ENCODE results near the gene FAM227A. TPM values are rescaled to one million over a fixed set of nuclear protein-coding genes. Genes with fewer than 3 reads are reported as not detected.

Gene FAM227A
- total and polyA plus RNA-seq, 2 of the 13 experiments (the other 11 are each of a cell fraction or from before 2014, with no cell fraction given) = 1.0 to 1.5 TPM

- TF ChIP-seq ZNF18 (CRISPR knock-in tag; IDR thresholded peaks at IDR 0.05; ENCODE audit: insufficient replicate concordance) = peak; percentile 82
- TF ChIP-seq, protein P1, sequence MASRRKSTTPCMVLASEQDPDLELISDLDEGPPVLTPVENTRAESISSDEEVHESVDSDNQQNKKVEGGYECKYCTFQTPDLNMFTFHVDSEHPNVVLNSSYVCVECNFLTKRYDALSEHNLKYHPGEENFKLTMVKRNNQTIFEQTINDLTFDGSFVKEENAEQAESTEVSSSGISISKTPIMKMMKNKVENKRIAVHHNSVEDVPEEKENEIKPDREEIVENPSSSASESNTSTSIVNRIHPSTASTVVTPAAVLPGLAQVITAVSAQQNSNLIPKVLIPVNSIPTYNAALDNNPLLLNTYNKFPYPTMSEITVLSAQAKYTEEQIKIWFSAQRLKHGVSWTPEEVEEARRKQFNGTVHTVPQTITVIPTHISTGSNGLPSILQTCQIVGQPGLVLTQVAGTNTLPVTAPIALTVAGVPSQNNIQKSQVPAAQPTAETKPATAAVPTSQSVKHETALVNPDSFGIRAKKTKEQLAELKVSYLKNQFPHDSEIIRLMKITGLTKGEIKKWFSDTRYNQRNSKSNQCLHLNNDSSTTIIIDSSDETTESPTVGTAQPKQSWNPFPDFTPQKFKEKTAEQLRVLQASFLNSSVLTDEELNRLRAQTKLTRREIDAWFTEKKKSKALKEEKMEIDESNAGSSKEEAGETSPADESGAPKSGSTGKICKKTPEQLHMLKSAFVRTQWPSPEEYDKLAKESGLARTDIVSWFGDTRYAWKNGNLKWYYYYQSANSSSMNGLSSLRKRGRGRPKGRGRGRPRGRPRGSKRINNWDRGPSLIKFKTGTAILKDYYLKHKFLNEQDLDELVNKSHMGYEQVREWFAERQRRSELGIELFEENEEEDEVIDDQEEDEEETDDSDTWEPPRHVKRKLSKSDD (CRISPR knock-in tag; IDR thresholded peaks at IDR 0.05; ENCODE audit: low read depth) = peak; percentile 87
- TF ChIP-seq TIGD3 (CRISPR knock-in tag; IDR thresholded peaks at IDR 0.05; ENCODE audit: borderline replicate concordance) = peak; percentile 78; the same call in 1 of the 2 replicates
- TF ChIP-seq ZNF205 (CRISPR knock-in tag; IDR thresholded peaks at IDR 0.05) = peak; percentile 88
- peak; percentile 87 for TF ChIP-seq ZNF121 (CRISPR knock-in tag; IDR thresholded peaks at IDR 0.05)
- peak; percentile 35; the same call in 1 of the 2 replicates for TF ChIP-seq BCL6 (CRISPR knock-in tag; IDR thresholded peaks at IDR 0.05)
- peak; percentile 48; the same call in 1 of the 2 replicates for TF ChIP-seq ZFP37 (CRISPR knock-in tag; IDR thresholded peaks at IDR 0.05; ENCODE audit: borderline replicate concordance)
- no peak for TF ChIP-seq ZMYM3 (CRISPR knock-in tag; IDR thresholded peaks at IDR 0.05)
- peak; percentile 86; the same call in 1 of the 3 replicates for TF ChIP-seq MXI1 (IDR thresholded peaks at IDR 0.05; ENCODE audit: borderline replicate concordance, low read depth, low read length)
- peak; percentile 52; the same call in 1 of the 2 replicates for TF ChIP-seq SNAPC5 (CRISPR knock-in tag; IDR thresholded peaks at IDR 0.05; ENCODE audit: borderline replicate concordance)
- TF ChIP-seq TAF1 (CRISPR knock-in tag; IDR thresholded peaks at IDR 0.05) = peak; percentile 99
- TF ChIP-seq DNMT1 (CRISPR knock-in tag; IDR thresholded peaks at IDR 0.05) = peak; percentile 83
- no peak for TF ChIP-seq ZEB1 (IDR thresholded peaks at IDR 0.05; ENCODE audit: insufficient replicate concordance, low read depth)
- peak; percentile 26; the same call in 1 of the 2 replicates for TF ChIP-seq IRX3 (CRISPR knock-in tag; IDR thresholded peaks at IDR 0.05; ENCODE audit: borderline replicate concordance, low read depth)
- TF ChIP-seq HMG20A (CRISPR knock-in tag; IDR thresholded peaks at IDR 0.05; ENCODE audit: borderline replicate concordance) = peak; percentile 11; the same call in 1 of the 2 replicates
- peak; percentile 65; the same call in 1 of the 2 replicates for TF ChIP-seq HINFP (CRISPR knock-in tag; IDR thresholded peaks at IDR 0.05; ENCODE audit: low read depth)
Measured at GRCh38 chr22:38681582-38682335, 25.6 kb upstream of the FAM227A start, which contains the start of gene TOMM22 (continued).

Data from HepG2 (cell line).